ENCODE results near the gene ENTHD1.
"Not testable (repeated sequence)": the region's sequence is repeated elsewhere in the genome, so short reads cannot be mapped to it uniquely, and the experiment has no call there.

Gene ENTHD1

GRCh38 chr22:39883057-39883456, 10.5 kb downstream of the ENTHD1 start:
- no peak for FAIRE-seq
- no peak for TF ChIP-seq CTCF (IDR thresholded peaks at IDR 0.05; ENCODE audit: insufficient read depth, missing control alignments)
- no peak for DNase-seq (ENCODE audit: insufficient read length, low spot score)

- FAIRE-seq, result no peak
- TF ChIP-seq CTCF (IDR thresholded peaks at IDR 0.05; ENCODE audit: insufficient read depth, missing control alignments), result no peak
- DNase-seq (ENCODE audit: insufficient read length, low spot score), result no peak
Observed at GRCh38 chr22:39880722-39881121, 12.8 kb downstream of the ENTHD1 start.

- FAIRE-seq (no peak), DNase-seq (ENCODE audit: insufficient read length, low spot score) (no peak)
- no peak for TF ChIP-seq CTCF (IDR thresholded peaks at IDR 0.05; ENCODE audit: insufficient read depth, missing control alignments)
Observed at GRCh38 chr22:39877079-39877845, 16.3 kb downstream of the ENTHD1 start.

GRCh38 chr22:39875176-39875885, 18.2 kb downstream of the ENTHD1 start:
- FAIRE-seq; DNase-seq (ENCODE audit: insufficient read length, low spot score): not testable (repeated sequence)

- TF ChIP-seq CTCF (IDR thresholded peaks at IDR 0.05; ENCODE audit: insufficient read depth, missing control alignments), result no peak
- DNase-seq (ENCODE audit: insufficient read length, low spot score), result no peak
- no peak for FAIRE-seq
Observed at GRCh38 chr22:39873965-39874364, 19.6 kb downstream of the ENTHD1 start.

GRCh38 chr22:39872548-39872947, 21.0 kb downstream of the ENTHD1 start:
- FAIRE-seq (no peak), DNase-seq (ENCODE audit: insufficient read length, low spot score) (no peak)
- no peak for TF ChIP-seq CTCF (IDR thresholded peaks at IDR 0.05; ENCODE audit: insufficient read depth, missing control alignments)

GRCh38 chr22:39871008-39871798, 22.4 kb downstream of the ENTHD1 start:
- no peak for FAIRE-seq
- DNase-seq (ENCODE audit: insufficient read length, low spot score), result no peak
- TF ChIP-seq CTCF (IDR thresholded peaks at IDR 0.05; ENCODE audit: insufficient read depth, missing control alignments), result no peak

GRCh38 chr22:39869797-39870196, 23.8 kb downstream of the ENTHD1 start:
- not testable (repeated sequence) for FAIRE-seq; DNase-seq (ENCODE audit: insufficient read length, low spot score)
